Testis (tissue), 2 donors: ENCODE measurements around the gene GUCA2A.

ENCODE experiments used
- POLR2A ChIP-seq: fragments of 450-650 bp; IDR thresholded peaks from one replicate; pipeline ENCODE4 v1.6.1; 2017; ENCODE audit warnings: antibody characterized with exemption, mild to moderate bottlenecking, moderate library complexity
- TF ChIP-seq, protein P1 (sequence below), 3 experiments: fragments of 450-650 bp in 2 of 3; fragments of 200-600 bp in 1 of 3; sonication (generic) in 1 of 3; IDR thresholded peaks; one replicate each; pipeline ENCODE4 v1.5.1; 2016 to 2019; ENCODE audit warnings: antibody characterized with exemption in 3 of 3, mild to moderate bottlenecking in 2 of 3, moderate library complexity in 1 of 3

DNA sequence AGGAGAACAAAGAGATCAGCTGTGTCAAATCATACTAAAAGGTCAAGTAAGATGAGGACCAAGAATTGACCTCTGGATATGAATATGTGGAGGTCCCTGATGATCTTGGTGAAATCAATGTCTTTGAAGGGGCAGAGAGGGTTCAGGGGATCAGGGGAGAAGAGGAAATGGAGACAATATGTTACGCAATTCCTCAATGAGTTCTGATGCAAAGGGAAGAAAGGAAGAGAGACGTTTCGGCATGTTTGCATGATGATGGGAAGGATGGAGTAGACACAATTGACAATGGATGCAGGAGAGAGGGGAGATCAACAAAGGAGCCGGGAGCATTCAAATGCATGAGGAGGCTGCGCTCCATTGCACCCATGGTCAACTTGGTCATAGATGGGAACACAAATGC is 47.3 kb downstream of the GUCA2A start:
- TF ChIP-seq, protein P1, sequence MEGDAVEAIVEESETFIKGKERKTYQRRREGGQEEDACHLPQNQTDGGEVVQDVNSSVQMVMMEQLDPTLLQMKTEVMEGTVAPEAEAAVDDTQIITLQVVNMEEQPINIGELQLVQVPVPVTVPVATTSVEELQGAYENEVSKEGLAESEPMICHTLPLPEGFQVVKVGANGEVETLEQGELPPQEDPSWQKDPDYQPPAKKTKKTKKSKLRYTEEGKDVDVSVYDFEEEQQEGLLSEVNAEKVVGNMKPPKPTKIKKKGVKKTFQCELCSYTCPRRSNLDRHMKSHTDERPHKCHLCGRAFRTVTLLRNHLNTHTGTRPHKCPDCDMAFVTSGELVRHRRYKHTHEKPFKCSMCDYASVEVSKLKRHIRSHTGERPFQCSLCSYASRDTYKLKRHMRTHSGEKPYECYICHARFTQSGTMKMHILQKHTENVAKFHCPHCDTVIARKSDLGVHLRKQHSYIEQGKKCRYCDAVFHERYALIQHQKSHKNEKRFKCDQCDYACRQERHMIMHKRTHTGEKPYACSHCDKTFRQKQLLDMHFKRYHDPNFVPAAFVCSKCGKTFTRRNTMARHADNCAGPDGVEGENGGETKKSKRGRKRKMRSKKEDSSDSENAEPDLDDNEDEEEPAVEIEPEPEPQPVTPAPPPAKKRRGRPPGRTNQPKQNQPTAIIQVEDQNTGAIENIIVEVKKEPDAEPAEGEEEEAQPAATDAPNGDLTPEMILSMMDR (IDR thresholded peaks at IDR 0.05) = no peak
- TF ChIP-seq POLR2A = no peak
